Endothelial cell of umbilical vein (primary cell): ENCODE data around the gene LDLRAD4. TPM values are rescaled to one million over a fixed set of nuclear protein-coding genes. Genes with fewer than 3 reads are reported as not detected.

Experiments used
- BruUV-seq: library from RNA; stranded (reverse); fragments of 400-500 nt; replicated peaks from 2 replicates; lab custom pipeline; 2021; lab: Mats Ljungman, UMichigan
- CTCF ChIA-PET: fragments of 300-600, 350-600 bp; sonication (Branson Sonifier 250); formaldehyde crosslinking; loops from one replicate; lab custom pipeline; 2021; ENCODE audit warnings: antibody characterized with exemption, inconsistent platforms; lab: Charles Lee
- POLR2A ChIA-PET: fragments of 300-600, 350-600 bp; sonication (Branson Sonifier 250); formaldehyde crosslinking; loops from one replicate; lab custom pipeline; 2021; ENCODE audit warnings: antibody characterized with exemption, inconsistent platforms; lab: Charles Lee
- DNase-seq: peaks from one replicate; pipeline ENCODE4 v3.0.0-alpha.2; 2011; ENCODE audit warnings: low read depth, low spot score
- FAIRE-seq: peaks from 2 replicates; lab custom pipeline; 2011; peaks lifted over from hg19 to GRCh38; lab: Jason Lieb, UNC
- H2AFZ ChIP-seq: 2 replicates; pipeline ENCODE4 v1.6.0; 2012; ENCODE audit warnings: low read depth, low read length, control low read depth, inconsistent platforms
- H3K27ac ChIP-seq: 2 replicates; pipeline ENCODE4 v1.5.1; 2011; ENCODE audit warnings: low read depth, mild to moderate bottlenecking, control low read depth, low read length, moderate library complexity; ENCODE audit not compliant: insufficient read depth
- H3K27me3 ChIP-seq, 2 experiments: 2 replicates each; pipeline versions ENCODE4 v1.6.0 to v1.6.1; 2011; ENCODE audit warnings: low read length in 2 of 2, mixed read lengths in 1 of 2; ENCODE audit not compliant: control insufficient read depth in 2 of 2, insufficient read depth in 2 of 2
- H3K36me3 ChIP-seq, 2 experiments: 2 replicates in 1 of 2; 3 replicates in 1 of 2; pipeline ENCODE4 v1.5.1; 2011; ENCODE audit warnings: low read length in 2 of 2, mild to moderate bottlenecking in 1 of 2, moderate library complexity in 1 of 2; ENCODE audit not compliant: control insufficient read depth in 2 of 2, insufficient read depth in 2 of 2; ENCODE audit errors: extremely low read depth in 1 of 2
- H3K4me1 ChIP-seq: 3 replicates; pipeline ENCODE4 v1.5.1; 2011; ENCODE audit warnings: mild to moderate bottlenecking, low read length; ENCODE audit not compliant: control insufficient read depth, insufficient read depth; ENCODE audit errors: extremely low read depth
- H3K4me2 ChIP-seq: 2 replicates; pipeline ENCODE4 v1.6.1; 2011; ENCODE audit warnings: low read length, control low read depth, mixed read lengths; ENCODE audit not compliant: insufficient read depth
- H3K4me3 ChIP-seq, 3 experiments: fragments of 200-600 bp in 1 of 3; sonication (generic), shearing (Covaris generic) in 1 of 3; replicated peaks in 1 of 3; 2 replicates each; pipeline ENCODE4 v1.5.1; 2011 to 2016; ENCODE audit warnings: control low read depth in 3 of 3, low read length in 3 of 3, mild to moderate bottlenecking in 2 of 3, inconsistent platforms in 1 of 3, low read depth in 1 of 3, moderate library complexity in 1 of 3; ENCODE audit not compliant: insufficient read depth in 1 of 3
- H3K79me2 ChIP-seq: 2 replicates; pipeline ENCODE4 v1.6.0; 2012; ENCODE audit warnings: low read length, inconsistent platforms; ENCODE audit not compliant: control insufficient read depth, insufficient read depth
- H3K9ac ChIP-seq: replicated peaks from 2 replicates; pipeline ENCODE3; 2011; ENCODE audit warnings: low read length, control low read depth; ENCODE audit not compliant: insufficient read depth; ENCODE audit errors: extremely low read depth
- H3K9me1 ChIP-seq: replicated peaks from 3 replicates; pipeline ENCODE4 v1.6.0; 2011; ENCODE audit warnings: mild to moderate bottlenecking, low read length; ENCODE audit not compliant: control insufficient read depth, insufficient read depth; ENCODE audit errors: extremely low read depth
- H3K9me3 ChIP-seq: replicated peaks from 2 replicates; pipeline ENCODE4 v1.5.1; 2012; ENCODE audit warnings: low read length, inconsistent platforms; ENCODE audit not compliant: control insufficient read depth, insufficient read depth
- H4K20me1 ChIP-seq: replicated peaks from 2 replicates; pipeline ENCODE3; 2011; ENCODE audit warnings: mild to moderate bottlenecking, low read length; ENCODE audit not compliant: control insufficient read depth, insufficient read depth; ENCODE audit errors: extremely low read depth
- EZH2 ChIP-seq: IDR thresholded peaks from 2 replicates; pipeline ENCODE4 v1.6.1; 2012; ENCODE audit warnings: borderline replicate concordance, low read depth, mild to moderate bottlenecking, moderate library complexity, low read length, inconsistent platforms; ENCODE audit not compliant: severe bottlenecking
- FOS ChIP-seq: IDR thresholded peaks from 2 replicates; pipeline ENCODE4 v1.6.1; 2011; ENCODE audit warnings: mild to moderate bottlenecking, low read length, moderate library complexity, borderline replicate concordance; ENCODE audit not compliant: insufficient read depth
- GATA2 ChIP-seq: IDR thresholded peaks from 2 replicates; pipeline ENCODE4 v1.7.0; 2011; ENCODE audit warnings: low read depth, mild to moderate bottlenecking, moderate library complexity, mixed read lengths, low read length; ENCODE audit not compliant: insufficient read length, insufficient read depth
- JUN ChIP-seq: IDR thresholded peaks from 2 replicates; pipeline ENCODE4 v1.6.1; 2011; ENCODE audit warnings: borderline replicate concordance, low read depth; ENCODE audit not compliant: insufficient read length, insufficient read depth
- MYC ChIP-seq: IDR thresholded peaks from one replicate; pipeline ENCODE4 v1.6.1; 2011; ENCODE audit warnings: mild to moderate bottlenecking, low read depth, low read length
- POLR2A ChIP-seq: IDR thresholded peaks from 2 replicates; pipeline ENCODE4 v1.6.1; 2012; ENCODE audit warnings: low read depth, mild to moderate bottlenecking, control low read depth, low read length
- POLR2AphosphoS5 ChIP-seq: IDR thresholded peaks from 2 replicates; pipeline ENCODE4 v1.6.1; 2012; ENCODE audit warnings: low read depth, mild to moderate bottlenecking, control low read depth, low read length, moderate library complexity; ENCODE audit not compliant: insufficient read depth
- dilution Hi-C: fragments of 300-500 bp; cut with MboI; formaldehyde crosslinking; loops from one replicate; pipeline ENCODE4 v1.15.0; 2019; ENCODE audit warnings: low sequenced_read_pairs; ENCODE audit not compliant: extremely low pct_ligation_motif_present
- intact Hi-C: fragments of 100-400 bp; cut with micrococcal nuclease; formaldehyde crosslinking; loops from one replicate; pipeline ENCODE4 v1.10.0; 2022
- polyA plus RNA-seq, 4 experiments: library from polyadenylated mRNA; depleted of rRNA in 3 of 4; stranded (reverse) in 3 of 4; unstranded in 1 of 4; fragments of >200 nt; gene quantifications; 2 replicates each; pipeline versions ENCODE4 v1.2.1 to v1.2.3, GENCODE V29; 2011 to 2012; ENCODE audit warnings: missing spikeins in 1 of 4
- total RNA-seq: library from RNA; stranded (reverse); gene quantifications from 2 replicates; pipeline ENCODE4 v1.2.3, GENCODE V29; 2021
- TF ChIP-seq, protein P1 (sequence below): IDR thresholded peaks from 2 replicates; pipeline ENCODE4 v1.6.1; 2011; ENCODE audit not compliant: insufficient read depth, insufficient read length
- TF ChIP-seq, protein P2 (sequence below), 2 donors: IDR thresholded peaks; 1 replicate in 1 of 2; 2 replicates in 1 of 2; pipeline ENCODE4 v1.5.1; 2011; ENCODE audit warnings: low read length in 2 of 2, mild to moderate bottlenecking in 2 of 2, moderate library complexity in 2 of 2, control low read depth in 1 of 2, inconsistent platforms in 1 of 2, low read depth in 1 of 2; ENCODE audit not compliant: insufficient read depth in 1 of 2; ENCODE audit errors: extremely low read depth in 1 of 2

The LDLRAD4 gene
- total and polyA plus RNA-seq, 2 donors (not counting 3 experiments of a cell fraction or from before 2014, with no cell fraction given): 5.2 to 6.5 TPM

DNA sequence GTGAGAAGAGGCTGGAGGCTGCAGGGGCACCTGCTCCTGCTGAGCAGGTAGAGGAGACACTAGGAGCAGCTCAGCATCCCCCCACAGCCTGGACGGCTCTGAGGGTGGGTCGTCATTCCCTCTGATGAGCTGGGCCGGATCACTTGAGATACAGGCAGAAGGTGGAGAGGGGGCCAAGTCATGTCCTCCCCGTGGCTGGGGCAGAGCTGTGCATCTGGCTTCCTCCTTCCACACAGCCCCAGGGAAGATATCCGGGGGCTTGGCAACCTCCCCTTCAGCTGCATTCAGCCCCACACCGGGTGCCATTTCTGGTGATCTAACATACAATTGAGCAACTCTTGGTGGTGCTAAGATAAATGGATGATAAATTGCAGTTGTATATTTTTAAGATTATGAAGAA lies 236.9 kb downstream of the LDLRAD4 start:
- intact Hi-C loops (no loop called here), dilution Hi-C loops (no loop called here)
- Histone ChIP-seq H3K27me3 (no peaks in the 10 kb centered on the region), H4K20me1 (no peaks in the 10 kb centered on the region), H3K4me3 (no peak overlapping the region), H3K9me3 (no peaks in the 10 kb centered on the region), H3K79me2 (no peaks in the 10 kb centered on the region), H3K9me1 (no peaks in the 10 kb centered on the region), H2AFZ (no peak overlapping the region), H3K36me3 (no peaks in the 10 kb centered on the region), H3K27ac (no peak overlapping the region), H3K4me1 (peaks cover 11% of the 10 kb centered on the region), H3K4me2 (no peak overlapping the region), H3K9ac (no peak overlapping the region)
- ChIA-PET CTCF (no interaction called here), POLR2A (no interaction called here)
- DNase-seq: no peak
- no peak for FAIRE-seq
- no TSS peak for BruUV-seq
- TF ChIP-seq, protein P1, sequence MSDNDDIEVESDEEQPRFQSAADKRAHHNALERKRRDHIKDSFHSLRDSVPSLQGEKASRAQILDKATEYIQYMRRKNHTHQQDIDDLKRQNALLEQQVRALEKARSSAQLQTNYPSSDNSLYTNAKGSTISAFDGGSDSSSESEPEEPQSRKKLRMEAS: no peak
- TF ChIP-seq EZH2 (no peak), POLR2AphosphoS5 (no peak), GATA2 (no peak), MYC (no peak), POLR2A (no peak), FOS (no peak), JUN (no peak)
- TF ChIP-seq, protein P2, sequence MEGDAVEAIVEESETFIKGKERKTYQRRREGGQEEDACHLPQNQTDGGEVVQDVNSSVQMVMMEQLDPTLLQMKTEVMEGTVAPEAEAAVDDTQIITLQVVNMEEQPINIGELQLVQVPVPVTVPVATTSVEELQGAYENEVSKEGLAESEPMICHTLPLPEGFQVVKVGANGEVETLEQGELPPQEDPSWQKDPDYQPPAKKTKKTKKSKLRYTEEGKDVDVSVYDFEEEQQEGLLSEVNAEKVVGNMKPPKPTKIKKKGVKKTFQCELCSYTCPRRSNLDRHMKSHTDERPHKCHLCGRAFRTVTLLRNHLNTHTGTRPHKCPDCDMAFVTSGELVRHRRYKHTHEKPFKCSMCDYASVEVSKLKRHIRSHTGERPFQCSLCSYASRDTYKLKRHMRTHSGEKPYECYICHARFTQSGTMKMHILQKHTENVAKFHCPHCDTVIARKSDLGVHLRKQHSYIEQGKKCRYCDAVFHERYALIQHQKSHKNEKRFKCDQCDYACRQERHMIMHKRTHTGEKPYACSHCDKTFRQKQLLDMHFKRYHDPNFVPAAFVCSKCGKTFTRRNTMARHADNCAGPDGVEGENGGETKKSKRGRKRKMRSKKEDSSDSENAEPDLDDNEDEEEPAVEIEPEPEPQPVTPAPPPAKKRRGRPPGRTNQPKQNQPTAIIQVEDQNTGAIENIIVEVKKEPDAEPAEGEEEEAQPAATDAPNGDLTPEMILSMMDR (IDR thresholded peaks at IDR 0.05; ENCODE audit: extremely low read depth in 1 of 2, insufficient read depth in 1 of 2, low read depth in 1 of 2, low read length in 2 of 2): no peak
